Tongue (tissue), 2 donors: ENCODE results near the gene MLC1. TPM values are rescaled to one million over a fixed set of nuclear protein-coding genes. Genes with fewer than 3 reads are reported as not detected.

Experiments
- DNase-seq: peaks from one replicate; pipeline ENCODE4 v3.0.0-alpha.2; 2015
- total RNA-seq: library from RNA; depleted of rRNA; stranded (reverse); fragments of >200 nt; gene quantifications from one replicate; pipeline ENCODE4 v1.2.3, GENCODE V29; 2014

The MLC1 gene
- total RNA-seq = 0.21 TPM

DNA sequence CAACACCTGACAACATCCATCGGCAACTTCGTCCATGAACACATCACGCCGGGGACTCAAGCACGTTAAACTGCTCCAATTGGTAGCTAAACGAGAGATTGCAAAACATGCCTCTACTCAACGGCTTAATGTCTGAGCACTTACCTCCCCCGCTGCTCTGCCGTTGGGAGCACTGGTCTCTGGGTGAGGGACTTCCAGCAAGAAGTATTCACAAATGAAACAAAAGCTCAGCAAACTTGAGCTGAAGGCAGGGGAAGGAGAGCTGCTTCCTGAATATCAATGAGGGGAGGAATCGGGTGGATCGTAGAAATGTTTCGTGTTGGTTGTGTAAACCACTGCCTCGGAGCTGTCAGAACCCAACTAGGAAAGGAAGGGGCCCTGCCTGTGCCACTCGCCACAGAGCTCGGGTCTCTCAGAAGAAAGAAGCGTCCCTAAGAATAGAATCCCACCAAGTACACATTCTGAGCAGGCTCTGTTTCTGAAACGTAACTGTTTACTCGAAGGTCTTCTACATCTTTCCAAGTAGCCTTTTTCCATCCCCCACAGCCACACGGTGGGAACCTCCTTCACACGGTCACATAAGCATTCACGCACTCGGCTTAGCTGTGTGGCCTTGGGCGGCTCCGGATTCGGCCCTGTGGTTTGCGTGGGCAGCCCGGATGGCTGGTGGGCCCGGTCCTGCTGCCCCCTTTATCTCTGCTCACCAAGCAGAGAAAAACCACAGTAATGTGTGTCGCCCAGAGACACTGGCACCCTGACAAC lies at the start of gene MLC1:
MLC1 (minus strand) TSS at position 216 of the 762 bp plus-strand sequence. CDS start 524 bp downstream, outside the sequence.
- DNase-seq = no peak

DNA sequence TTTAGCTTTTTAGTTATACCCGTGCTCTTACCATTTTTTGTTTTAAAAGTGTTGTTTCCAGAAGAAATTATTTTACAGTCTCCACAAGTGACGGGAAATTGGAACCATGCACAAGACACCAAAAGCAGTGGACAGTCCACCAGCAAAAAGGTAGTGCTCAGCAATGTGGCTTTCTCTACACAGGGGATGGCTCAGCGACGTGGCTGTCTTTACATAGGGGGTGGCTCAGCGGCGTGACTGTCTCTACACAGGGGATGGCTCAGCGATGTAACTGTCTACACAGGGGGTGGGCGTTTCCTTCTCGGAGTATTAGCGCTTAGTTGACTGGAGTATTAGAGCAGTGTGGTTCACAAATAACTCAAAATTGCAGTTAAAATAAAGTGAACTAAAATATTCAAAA lies 49.3 kb upstream of the MLC1 start:
- no peak for DNase-seq

DNA sequence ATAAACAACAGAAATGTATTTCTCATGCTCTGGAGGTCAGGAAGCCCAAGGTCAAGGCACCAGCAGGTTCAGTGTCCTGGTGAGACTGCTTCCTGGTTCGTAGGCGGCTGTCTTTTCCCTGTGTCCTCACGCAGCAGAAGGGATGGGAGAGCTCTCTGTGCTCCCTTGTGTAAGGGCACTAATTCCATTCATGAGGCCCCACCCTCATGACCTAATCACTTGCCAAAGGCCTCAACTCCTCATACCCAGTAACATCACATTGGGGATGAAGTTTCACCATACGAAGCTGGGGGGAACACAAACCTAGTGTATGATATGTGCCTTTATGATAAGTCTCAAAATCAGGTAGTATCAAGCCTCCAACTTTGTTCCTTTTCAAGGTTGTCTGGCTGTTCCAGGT lies 46.7 kb upstream of the MLC1 start:
- DNase-seq = no peak

DNA sequence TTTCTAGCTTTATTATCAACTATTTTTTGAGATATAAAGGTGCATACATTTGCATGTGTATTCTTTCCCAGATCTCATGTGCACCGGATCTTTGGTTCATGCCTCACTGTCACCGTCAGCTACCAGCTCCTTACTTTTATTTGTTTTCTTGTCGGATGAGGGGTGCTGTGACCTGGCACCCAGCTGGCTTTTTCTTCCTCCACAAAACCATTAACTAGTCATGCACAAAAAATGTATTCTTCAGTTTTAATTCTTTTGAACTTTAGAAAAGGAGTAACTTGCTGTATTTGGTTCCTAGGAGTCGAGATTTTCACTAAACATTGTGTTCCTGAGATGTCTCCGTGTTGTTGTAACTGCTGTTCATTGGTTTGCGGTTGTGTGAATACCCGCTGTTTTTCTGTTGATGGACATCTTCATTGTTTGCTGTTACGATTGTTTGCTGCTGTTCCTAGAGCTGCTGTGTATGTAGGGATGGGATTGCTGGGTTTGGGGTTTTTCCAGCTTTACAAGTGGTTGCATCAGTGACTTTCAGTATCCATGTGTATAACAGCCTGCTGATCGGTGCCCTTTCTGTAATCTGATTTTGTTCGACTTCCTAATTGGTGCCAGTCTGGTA lies 44.0 kb upstream of the MLC1 start:
- DNase-seq = no peak

DNA sequence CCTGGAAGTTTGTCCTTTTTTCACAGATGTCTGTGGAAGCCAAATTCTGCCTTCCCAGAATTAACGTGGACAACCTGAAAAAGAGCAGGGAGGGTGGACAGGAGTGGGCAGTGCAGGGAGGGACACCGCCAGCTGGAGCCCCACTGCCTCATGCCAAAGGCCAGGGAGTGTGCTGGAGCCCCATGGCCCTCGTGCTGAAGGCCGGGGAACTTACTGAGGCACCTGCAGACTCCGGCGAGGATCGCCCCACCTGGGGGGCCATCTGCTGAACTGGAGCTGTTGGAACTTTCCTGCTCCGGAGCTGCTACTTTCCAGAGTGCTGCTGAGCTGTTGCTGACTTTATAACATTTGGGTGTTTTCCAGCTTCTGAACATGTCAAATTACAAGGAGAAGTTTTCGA lies 39.8 kb upstream of the MLC1 start:
- no peak for DNase-seq

DNA sequence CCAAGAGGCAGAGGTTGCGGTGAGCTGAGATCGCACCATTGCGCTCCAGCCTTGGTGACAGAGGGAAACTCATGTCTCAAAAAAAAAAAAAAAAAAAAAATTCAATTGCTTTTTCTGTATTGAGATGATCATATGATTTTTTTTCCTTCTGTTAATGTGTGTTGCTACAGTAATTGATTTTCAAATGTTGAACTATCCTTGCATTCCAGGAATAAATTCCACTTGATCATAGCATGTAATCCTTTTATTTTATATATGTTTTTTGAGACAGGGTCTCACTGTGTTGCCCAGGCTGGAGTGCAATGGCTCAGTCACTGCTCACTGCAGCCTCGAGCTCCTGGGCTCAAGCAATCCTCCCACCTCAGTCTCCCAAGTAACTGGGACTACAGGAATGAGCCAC lies 37.9 kb upstream of the MLC1 start:
- no peak for DNase-seq

DNA sequence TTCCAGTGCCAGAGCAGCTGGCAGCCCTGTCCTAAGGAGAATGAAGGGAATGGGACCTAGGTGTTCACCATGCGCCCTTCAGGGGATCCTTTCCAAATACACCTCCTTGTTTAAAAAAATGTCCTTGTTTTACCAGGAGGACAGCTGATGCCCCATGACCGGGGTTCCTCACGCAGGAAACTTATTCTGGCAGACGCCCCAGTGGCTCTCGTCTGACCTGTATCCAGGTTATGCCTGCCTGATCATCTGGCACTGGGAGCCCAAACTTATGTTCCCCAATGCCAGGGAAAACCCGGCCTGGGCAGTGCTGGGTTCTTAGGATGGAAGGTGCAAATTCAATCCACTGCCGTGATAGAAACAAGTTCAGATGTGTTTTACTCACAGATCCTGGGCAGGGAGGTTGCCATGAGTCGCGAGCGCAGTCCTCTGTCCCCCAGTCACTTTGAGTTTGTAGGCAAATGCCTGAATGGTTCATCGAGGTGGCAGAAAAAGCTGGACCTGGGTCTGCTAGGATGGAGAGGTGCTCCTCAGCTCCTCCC lies 36.0 kb upstream of the MLC1 start:
- no peak for DNase-seq

DNA sequence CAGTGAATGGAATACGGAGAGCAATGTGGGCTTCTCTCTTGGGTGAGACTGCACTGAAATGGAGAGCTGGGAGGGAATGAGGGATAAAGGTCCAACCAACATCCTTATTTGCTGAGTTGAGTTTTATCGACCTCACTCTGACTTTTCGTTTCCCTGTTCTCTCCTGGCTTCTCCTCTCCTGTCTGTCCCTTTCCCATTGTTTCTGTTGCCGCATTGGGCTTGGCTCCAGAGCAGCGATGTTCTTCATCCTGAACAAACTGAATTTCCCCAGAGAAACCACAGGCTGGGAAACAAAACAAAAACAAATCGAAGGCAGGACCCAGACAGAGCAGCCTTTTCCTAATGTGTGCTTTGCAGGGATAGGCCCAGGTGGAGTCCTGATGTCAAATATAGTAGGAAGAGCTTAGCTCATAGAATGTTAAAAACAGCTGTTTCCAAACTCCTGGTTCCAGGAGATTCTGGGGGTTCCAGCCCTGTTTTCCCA lies 34.6 kb upstream of the MLC1 start:
- DNase-seq = peak; percentile 85

DNA sequence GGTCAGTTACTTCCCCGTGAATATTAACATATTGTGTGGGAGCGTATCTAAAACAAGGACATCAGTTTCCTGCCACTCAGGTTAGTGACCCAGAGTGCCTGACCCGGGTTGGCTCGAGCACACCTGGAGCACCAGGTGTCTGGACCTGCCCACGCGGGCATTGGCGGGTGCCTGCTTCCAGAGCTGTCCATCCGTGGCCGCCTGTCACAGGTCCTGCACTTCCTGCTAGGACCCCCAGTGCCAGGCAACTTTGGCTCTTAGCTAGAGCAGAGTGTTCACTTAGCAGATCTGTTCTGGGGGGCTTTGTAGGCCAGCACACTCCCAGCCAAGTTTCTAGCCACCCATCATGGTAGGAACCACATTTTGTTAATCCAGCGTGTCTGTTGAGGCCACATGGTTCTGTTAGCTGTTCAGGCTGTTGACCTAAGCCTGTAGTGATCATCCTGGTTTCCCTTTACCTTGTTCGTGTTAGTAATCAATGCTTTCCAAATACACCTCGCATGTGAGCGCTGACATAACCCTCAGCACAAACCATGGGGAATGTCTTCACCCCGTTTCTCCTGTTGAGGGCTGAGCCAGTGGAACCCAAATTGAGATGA lies 34.0 kb upstream of the MLC1 start:
- DNase-seq = no peak

DNA sequence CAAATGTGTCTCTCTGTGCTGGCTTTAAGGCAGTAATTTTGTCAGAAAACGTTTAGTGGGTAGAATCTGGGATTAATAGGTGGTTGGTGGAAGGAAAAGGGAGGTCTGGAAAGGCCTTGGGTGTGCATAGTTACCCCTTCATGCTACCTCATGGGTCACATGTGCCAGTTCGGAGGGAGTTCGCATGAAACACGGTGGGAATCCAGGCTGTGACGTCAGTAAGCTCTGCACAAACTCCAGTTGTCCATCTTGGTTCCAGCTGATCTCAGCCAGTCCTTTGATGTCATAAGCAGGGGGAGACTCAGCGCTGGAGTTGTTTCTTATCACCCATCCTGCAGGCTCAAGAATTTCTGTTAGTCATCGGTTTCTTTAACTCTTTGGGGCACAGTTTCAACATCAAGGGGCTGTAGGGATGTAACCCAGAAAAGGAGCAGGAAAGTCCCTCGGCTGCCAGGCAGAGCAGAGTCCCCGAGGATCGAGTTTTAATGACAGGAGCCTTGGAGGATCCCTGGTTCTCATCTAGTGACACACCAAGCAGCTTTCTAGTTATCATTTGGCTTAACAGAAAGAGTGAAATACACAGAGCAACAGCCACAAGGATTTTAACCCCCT lies 33.4 kb upstream of the MLC1 start:
- peak; percentile 66 for DNase-seq

DNA sequence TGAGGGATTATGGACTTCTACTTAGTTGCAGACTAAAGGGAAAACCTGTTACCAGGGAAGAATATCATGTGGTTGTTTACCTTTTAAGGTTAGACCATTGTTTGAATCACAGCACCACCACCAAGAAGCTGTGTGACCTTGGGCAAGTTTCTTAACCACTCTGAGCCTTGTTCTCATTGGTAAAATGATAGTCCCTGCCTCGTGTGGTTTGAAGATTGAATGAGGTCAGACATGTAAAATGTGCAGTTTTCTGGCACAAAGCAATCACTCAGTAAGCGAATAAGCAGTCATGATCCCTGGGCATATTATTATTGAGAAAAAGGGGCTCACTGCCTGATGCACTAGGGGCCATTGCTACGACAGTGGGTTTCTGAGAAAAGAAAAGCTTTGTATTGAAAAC lies 32.9 kb upstream of the MLC1 start:
- DNase-seq = no peak

DNA sequence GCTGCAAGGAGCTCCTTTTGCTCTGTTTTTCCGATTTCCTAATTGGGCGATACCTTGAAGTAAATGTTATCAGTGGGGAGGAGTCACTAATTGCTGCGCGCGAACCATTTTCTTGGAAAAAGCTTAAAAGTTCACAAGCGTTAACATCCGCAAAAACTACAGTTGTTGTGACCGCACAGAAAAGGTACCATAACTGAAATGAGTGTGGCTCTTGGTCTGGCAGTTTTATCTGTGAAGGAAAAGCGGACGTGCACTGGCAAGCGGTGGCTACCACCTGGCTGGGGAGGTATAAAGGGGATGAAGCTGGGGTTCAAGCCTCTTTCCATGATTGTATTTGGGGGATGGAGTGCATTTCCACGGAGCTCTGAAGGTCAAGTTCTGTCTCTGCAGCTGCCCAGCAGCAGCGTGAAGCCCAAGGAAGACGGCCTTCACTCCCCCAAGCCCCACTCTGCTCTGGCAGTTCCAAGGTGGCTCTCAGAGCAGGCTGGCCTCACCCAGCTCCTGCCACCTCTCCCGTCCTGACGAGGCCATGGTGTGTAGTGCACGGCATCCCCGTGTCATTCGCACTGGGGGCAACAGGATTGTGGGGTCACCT lies 32.0 kb upstream of the MLC1 start:
- no peak for DNase-seq

DNA sequence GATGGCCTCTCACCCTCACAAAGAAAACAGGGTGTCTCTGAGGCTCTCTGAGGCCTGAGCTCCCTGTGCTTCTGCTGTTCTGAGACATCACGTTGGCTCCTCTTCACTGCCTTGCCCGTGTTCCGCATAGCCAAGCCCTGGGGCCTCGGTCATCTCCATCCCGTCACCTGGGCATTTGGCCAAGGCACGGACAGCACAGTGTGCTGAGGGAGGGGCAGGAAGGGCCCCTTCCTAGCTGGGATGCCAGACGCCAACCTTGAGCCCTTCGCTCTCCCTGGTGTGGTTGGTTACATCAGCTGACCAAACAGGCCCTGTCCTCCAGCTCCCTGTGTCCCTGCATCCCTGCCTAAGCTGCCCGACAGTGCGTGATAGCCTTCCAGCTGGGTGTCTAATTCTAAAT lies 30.5 kb upstream of the MLC1 start:
- DNase-seq = no peak

DNA sequence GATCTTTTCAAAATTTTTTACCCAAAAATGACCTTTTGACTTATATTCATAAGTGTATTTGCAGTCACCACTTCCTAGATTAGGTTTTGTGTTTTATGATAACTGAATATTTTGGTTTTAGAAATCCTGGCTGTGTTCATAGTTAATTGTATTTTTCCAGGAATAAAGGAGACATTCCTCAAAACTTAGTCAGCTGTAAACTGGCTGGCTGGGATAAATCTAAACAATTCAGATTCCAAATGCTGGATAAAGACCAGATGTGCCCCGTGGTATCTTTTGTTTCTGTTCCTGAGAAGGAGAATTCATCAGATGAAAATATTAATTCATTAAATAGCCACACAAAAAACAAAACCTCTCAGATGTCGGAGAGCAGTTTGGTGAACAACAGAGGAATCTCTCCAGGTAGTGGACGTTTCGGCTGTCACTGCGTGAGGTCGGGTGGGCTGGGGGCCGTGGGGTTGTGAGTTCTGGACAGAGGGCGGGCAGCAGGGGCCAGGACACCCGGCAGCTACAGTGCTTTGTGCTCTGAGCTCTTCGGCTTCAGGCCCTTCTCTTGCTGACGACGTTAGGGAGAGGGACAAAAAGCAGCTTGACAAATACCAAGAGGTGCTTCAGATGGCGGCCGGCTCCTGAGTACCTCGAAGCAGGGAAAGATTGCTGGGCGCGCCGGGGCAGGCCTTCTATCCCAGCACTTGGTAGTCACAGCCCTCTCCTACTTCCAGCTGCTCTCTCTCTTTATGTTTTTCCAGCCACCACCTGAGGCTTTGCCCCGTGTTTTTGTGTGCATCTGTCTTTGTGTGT lies 29.2 kb upstream of the MLC1 start:
- peak; percentile 60 for DNase-seq

DNA sequence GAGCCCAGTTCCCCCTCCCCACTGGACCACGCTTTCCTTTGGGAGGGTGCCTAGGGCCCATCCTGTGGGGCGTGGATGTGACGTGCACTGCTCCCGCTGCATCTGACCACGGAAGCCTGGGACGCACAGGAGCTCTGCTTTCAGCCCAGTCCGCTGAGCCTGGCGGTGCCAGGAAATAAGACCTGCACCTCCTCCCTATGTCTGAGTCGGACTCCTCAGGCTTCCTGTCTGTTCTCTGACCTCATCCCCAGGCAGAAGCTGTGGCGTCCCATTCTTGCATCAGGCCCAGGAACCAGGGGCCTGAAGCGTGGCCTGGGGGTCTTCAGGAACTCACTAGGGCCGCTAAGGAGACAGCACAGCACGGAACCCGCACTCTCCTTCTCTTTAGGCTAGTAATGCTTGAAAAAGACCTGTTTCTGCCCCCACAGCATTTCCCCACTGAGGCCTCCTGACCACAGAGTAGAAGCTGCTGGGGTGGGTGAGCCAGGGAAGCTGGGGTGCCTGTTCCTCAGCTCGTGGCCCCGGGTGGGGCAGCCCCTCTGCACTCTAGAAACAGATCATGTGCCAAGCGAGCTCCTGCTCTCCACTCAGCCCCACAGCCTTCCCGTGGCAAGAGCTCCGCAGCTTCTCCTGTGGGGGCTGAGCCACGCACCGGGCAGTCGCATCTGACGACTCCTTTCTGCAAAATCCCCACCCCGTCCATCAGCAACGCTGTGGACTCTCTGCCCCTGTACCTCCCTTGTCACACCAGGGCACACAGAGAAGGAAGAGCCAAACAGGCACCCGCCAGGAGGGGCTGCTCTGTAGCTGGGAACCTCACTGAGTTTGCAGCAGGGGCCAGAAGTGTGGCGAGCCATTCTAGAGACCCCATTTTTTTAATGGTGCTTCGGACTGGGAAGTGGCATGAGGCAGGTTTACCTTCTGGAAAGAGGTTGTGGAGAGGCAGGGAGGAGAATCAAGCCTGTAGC lies 27.2 kb upstream of the MLC1 start:
- peak; percentile 44 for DNase-seq

DNA sequence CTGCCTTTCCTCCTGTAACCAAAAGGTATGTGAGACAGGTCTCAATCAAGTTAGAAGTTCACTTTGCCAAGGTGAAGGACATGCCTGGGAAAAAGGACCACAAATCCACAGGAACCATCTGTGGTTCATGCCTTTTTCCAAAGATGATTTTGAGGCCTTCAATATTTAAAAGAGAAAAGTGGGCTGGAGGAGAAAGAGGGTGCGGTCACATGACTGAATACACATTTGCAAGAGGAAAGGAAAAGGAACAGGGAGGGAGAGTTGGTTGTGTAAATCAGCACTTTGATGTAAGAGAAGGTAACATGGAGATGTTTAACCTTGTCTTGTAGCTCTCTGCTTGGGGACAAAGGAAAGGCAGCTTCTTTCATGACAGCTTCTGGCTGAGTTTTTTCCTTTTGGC lies 25.8 kb upstream of the MLC1 start:
- no peak for DNase-seq

DNA sequence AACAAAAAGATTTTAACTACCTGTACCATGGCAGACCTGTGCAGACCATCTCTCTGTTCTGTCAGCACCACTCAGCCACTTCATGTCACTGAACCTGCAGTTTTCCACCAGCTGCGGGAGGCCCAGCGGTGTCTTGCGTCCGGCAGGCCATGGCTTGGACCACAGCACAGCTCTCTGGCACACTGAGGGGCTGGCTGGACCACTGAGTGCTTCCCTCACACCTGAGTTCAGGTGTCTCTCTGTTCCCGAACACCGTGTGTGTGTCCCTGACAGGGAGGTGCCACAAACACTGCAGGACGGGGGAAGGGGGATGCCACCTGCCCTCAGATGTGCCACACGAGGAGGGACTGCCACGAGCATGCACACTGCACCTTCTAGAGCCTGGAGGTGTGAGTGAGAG lies 22.3 kb upstream of the MLC1 start:
- no peak for DNase-seq

DNA sequence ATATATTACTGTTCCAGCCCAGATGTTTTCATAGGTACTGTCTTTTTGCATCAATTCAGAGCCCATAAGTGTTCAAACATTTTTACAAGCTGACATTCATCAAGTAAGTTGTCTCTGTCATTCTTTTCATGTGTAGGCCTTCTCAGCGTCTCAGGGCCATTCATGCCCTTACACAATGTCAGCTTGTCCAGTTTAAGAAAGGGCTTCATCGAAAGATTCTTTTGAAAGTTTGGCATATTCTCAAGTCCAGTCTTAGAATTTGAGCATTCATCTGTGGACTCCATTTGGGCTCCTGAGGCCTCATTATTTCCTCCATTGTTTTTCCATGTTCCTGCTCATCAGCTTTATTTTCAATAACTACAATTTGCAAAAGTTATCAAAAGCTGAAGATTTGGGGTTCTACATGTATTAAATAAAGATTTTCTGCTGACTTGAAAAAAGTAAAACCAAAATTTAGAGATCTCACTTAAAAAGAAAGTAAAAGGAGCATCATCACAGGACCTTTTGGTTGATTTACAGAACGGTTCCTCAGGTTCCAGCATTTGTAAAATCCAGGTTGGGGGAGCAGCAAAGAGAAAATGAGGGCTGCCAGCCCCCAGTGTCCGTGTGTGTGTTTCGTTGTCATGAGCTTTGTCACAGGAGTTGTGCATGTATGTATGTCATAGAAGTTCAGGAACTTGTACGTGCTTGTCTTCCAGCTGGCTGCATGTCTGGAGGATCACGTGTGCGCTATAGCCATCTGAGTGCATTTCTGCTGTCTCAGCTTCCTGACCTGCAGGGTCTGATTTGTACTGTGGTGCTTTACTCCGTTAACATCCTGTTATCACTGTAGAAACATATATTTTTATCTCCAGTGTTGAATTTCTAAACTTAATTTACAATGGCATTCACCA lies 20.2 kb upstream of the MLC1 start:
- peak; percentile 70 for DNase-seq

DNA sequence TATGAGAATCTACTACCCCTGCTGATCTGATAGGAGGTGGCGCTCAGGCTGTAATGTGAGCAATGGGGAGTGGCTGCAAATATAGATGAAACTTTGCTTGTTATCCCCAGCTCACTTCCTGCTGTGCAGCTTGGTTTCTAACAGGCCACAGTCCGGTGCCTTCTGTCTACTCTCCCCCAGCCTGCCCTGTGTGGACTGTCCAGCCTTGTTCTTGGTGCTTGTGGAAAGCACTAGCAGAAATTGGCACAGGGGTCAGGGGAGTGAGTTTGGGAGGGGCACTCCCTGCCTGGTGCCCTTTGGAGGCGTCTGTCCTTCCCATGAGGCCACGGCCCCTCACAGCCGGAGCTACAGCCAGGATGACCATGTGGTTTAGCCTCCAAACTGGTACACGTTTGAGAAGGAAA lies 18.9 kb upstream of the MLC1 start:
- no peak for DNase-seq
